H1 (cell line): ENCODE results near the gene PRSS23. TPM values are rescaled to one million over a fixed set of nuclear protein-coding genes. Genes with fewer than 3 reads are reported as not detected.

Experiments used
- ASH2L ChIP-seq: fragments of 200-600, 300-600 bp; sonication (generic); IDR thresholded peaks from one replicate; pipeline ENCODE4 v1.7.1; 2017; ENCODE audit warnings: low read length
- CHD7 ChIP-seq: fragments of 300-600 bp; sonication (generic); IDR thresholded peaks from 2 replicates; pipeline ENCODE4 v1.7.1; 2012; ENCODE audit warnings: low read length, moderate library complexity, mild to moderate bottlenecking, inconsistent platforms; ENCODE audit not compliant: insufficient replicate concordance
- E2F6 ChIP-seq: IDR thresholded peaks from 2 replicates; pipeline ENCODE4 v1.6.1; 2012; ENCODE audit warnings: inconsistent platforms
- polyA plus RNA-seq, 7 experiments: library from polyadenylated mRNA; depleted of rRNA in 3 of 7; stranded (reverse) in 5 of 7; unstranded in 2 of 7; fragments of >200 nt in 5 of 7; fragments of 200-250 nt in 2 of 7; gene quantifications; 1 replicate in 5 of 7; 2 replicates in 1 of 7; 4 replicates in 1 of 7; pipeline versions ENCODE4 v1.2.1 to v1.2.3, GENCODE V29; 2011 to 2013; ENCODE audit warnings: missing spikeins in 2 of 7, mixed read lengths in 2 of 7
- total RNA-seq: library from RNA; stranded (reverse); fragmentation: NEBNext Ultra II Directional; extraction: Animal tissue kit (Norgen Biotek cat#: 25700); gene quantifications from 2 replicates; pipeline ENCODE4 v1.2.1, GENCODE V29; 2021

The PRSS23 gene
- total and polyA plus RNA-seq, 2 of the 8 experiments (the other 6 are each of a cell fraction or from before 2014, with no cell fraction given) = 4.4 to 5.6 TPM

GRCh38 chr11:86772999-86773398, 27.3 kb upstream of the PRSS23 start (continued):
- no peak for TF ChIP-seq E2F6
- no peak for TF ChIP-seq ASH2L
- TF ChIP-seq CHD7 = no peak
